NCI-H187 treated with DMSO at 0.1 percent for 48 hours (cell line): ENCODE data around the gene SIL1.
"Not testable (repeated sequence)": the region's sequence is repeated elsewhere in the genome, so short reads cannot be mapped to it uniquely, and the experiment has no call there.

Source experiments
- DNase-seq: peaks from one replicate; lab custom pipeline; 2025; lab: John Stamatoyannopoulos, UW

SIL1 gene

DNA sequence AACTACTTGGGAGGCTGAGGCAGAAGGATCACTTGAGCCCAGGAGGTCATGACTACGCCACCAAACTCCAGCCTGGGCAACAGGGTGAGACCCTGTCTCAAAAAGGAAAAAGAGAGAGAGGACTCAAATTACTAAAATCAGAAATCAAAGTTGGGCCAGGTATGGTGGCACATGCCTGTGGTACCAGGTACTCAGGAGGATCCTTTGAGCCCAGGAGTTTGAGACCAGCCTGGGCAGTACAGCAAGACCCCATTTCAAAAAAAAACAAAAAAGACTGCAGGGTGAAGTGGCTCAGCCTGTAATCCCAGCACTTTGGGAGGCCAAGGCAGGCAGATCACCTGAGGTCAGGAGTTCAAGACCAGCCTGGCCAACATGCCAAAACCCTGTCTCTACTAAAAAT lies 23.8 kb downstream of the SIL1 start:
- DNase-seq: not testable (repeated sequence)

DNA sequence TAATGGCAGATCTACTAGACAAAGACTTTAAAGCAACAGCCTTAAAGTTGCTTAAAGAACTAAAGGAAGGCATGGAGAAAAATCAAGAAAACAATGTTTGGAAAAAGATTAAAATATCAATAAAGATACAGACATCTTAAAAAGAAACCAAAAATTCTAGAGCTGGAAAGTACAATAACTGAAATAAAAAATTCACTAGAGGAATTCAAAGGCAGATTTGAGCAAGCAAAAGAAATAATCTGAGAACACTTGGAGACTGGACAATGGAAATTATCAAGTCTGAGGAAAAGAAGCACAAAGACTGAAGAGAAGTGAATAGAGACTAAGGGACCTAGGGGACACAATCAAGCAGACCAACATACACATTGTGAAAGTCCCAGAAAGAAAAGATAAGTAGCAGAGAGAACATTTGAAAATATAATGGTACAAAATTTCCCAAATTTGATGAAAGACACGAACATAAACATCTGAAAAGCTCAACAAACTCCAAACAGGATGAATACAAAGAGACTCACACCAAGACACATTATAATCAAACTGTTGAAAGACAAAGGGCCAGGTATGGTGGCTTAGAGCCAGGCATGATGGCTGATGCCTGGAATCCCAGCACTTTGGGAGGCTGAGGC lies 26.3 kb downstream of the SIL1 start:
- DNase-seq: no peak

DNA sequence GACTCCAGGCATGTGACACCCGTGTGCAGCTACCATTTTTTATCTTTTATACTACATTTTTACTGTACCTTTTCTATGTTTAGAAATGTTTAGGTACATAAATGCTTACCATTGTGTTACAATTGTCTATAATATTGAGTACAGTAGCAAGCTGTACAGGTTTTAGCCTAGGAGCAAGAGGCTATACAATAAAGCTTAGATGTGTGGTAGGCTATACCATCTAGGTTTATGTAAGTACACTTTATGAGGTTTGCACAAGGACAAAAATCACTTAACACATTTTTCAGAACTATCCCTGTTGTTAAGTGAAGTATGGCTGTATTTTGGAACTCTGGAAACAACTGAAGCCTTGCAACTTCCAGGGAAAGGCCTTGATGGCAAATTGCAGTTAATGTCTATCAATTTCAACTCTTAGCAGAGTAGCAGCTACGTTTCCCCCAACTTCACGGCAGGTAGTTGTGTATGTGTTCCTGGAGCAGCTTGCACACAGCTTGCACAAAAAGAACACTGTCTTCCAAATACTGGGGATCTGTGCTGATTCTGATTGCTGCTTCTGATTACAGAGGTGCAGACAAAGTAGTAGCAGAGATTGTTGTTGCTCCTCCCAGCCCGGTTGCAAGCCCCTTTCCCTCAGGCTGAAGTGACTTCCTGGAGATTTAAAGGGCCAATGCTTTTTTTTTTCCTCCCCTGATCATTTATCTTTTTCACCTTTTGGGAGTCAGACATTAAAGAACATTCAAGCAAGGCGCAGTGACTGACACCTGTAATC lies 30.0 kb downstream of the SIL1 start:
- DNase-seq: no peak

DNA sequence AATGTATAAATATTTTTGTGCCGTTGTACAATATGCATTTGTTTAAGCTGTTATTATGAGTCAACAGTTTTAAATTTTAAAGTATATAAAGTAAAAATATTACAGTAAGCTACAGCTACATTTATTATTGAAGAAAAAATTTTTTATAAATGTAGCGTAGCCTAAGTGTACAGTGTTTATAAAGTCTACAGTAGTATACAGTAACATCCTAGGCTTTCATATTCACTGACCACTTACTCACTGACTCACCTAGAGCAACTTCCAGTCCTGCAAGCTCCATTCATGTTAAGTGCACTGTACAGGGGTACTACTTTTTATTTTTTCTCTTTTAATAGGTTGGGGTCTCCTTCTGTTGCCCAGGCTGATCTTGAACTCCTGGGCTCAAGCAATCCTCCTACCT lies 30.6 kb downstream of the SIL1 start:
- DNase-seq: no peak

DNA sequence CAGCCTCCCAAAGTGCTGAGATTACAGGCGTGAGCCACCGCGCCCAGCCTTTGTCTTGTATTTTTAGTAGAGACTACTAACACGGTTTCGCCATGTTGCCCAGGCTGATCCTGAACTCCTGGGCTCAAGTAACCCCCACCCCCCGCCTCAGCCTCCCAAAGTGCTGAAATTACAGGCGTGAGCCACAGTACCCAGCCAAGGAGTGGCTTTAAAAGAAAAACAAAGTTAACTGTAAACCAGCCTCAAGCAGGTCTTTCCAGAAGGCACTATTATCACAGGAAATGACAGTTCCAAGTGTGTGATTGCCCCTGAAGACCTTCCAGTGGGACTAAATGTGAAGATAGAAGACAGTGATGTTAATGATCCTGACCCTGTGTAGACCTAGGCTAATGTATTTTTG lies 31.1 kb downstream of the SIL1 start:
- no peak for DNase-seq

DNA sequence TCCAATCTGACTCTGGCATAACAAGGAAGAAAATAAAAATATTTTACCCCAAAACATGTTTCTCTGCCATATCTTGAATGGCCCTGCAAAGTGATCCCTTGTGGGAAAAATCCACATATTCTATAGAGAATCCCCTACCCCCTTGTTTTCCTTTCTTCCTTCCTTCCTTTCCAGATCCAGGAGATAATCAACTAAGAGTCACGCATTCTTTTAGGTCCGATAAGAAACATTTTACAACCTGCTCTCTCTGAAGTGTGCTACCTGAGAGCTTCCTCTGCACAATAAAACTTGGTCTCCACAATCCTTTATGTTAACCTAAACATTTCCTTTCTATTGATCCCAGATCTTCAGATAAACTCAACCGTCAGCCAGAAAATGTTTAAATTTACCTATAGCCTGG lies 33.3 kb downstream of the SIL1 start:
- not testable (repeated sequence) for DNase-seq

DNA sequence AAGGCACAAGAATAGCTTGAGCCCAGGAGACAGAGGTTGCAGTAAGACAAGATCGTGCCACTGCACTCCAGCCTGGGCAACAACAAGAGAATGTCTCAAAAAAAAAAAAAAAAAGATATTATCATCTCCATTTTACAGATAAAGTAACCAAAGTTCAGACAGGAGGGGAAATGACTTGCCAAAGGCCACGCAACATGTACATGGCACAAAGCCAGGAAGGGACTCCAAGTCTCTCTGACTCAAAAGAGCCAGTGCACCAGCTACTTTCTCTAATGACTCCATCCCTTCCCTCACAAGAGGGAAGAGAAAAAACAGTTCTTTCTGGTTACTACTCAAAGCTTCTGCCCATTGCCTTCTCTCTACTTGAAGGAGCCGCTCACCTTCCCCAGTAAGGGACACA lies 34.1 kb downstream of the SIL1 start:
- no peak for DNase-seq

DNA sequence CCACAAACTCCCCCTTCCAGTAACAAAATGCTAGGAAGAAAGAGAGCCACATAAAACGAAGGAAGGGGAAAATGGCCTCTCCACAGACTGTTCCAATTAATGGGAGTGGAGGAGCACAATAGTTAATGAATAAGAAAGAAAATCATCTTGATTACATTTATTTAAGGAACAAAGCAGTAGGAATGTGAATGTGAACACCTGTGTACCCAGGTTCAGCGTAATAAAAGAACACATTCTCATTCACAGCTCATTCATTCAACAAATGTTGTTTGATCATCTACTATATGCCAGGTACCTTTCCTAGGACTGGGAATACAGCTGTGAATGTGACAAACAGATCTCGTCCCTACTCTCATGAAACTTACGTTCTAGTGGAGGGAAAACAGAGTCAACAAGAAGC lies 35.7 kb downstream of the SIL1 start:
- DNase-seq: no peak

DNA sequence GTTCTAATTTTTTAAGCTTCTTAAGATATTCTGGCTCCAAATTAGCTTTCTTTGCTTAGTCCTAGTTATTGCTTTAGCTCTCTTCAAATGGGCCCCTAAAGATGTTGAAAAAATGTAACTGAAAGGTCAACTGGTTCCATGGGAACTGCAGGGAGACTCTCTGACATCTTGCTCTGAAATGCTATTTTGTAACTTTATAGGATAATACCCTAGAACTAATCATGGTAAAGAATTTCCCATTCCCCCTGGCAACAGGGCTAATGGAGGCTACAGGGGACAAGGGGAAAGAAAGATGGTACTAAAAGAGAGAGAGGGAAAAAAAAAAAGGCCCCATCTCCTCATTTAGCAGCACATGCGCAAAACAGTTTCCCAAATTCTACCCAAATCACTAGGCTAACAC lies 39.4 kb downstream of the SIL1 start:
- no peak for DNase-seq

DNA sequence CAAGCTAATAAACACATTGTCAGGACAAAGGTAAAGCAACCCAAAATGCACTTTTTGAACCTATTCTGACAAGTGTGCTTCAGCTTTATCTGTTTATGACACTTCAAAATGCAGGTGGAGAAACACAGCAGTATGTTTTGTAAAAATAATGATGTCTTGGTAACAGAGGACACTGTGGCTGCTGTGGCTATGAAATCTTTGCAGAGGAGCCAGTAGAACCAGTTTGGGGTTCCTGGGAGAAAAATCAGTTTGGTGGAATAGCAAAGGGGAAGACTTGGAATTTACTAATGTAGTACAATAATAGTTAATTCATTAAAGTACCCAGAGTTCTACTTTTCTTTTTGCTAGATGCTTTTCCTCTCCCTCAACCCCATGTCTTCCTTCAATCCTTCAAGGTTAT lies 40.6 kb downstream of the SIL1 start:
- DNase-seq: no peak

DNA sequence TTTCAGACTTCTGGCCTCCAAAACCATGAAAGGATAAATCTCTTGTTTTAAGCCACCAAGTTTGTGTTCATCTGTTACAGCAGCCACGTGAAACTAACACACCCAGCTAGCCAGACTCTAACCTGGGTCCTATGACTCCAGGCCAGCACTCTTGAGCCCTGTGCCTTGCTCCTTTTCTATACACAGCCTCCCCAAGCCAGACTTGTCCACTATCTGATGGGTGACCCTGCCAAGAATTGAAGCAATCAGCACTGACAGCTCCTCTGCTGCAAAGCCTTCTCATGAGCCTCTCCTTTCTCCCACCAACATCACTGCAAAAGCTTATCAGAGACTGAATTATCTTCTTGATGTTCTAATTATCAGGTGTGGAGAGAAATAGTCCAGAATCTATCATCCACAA lies 41.4 kb downstream of the SIL1 start:
- no peak for DNase-seq

DNA sequence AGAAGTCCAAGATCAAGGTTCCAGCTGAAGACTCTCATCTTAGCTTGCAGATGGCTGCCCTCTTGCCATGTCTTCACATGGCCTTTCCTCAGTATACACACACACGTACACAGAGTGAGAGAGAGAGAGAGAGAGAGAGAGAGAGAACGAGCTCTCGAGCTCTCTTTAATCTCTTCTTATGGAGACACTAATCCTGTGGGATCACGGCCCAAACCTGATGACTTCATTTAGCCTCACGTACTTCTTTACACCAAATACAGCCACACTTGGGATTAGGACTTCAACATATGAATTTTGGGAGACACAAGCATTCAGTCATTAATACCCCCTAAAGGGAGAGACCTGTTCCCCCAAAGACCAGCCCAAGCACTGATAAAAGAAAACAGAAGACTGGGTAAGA lies 42.8 kb downstream of the SIL1 start:
- DNase-seq: no peak

DNA sequence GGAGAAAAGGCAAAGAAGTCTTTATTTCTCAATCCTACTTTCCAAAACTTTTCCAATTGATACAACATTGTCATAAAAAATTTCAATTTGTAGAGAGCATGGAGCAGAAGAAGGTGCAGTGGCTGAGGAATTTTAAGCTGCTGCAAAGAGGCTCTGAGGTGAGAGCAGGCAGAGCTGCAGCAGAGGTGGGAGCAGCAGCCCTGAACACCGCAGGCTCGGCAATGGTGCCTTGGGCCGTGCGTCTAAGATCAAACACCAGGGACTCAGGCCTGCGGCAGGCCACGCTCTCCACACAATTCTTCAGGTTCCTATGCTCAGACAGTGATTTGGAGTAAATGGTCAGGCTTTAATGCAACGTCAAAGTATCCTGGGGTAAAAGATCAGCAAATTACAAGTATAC lies 46.3 kb downstream of the SIL1 start:
- DNase-seq: no peak

DNA sequence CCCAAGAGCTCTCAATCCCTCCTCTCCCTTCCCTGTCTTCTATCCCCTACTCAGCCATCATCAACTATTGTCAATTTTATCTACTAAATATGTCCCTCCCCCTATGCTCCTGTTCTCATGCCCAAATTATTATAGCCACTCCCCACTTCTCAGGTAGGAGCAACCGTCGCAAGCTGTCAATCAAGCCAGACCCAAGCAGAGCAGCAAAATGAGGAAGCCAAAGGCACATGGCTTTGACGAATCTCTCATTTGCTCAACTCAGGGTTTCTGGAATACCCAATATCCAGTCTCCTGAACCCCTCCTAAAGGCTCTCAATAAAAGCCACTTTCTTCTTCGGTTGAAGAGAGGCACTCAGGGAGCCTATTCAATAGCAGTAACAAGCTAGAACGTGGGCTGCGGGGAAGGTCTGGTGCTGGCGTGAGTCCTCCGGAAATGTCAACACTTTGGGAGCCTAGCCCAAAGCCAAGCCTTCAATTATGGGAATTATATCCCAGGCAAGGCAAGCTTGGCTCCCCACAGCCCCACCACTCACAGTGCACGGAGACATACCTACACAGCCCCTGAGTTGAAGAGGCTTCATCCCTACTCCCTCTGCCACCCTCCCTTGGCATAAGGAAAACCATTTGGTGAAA lies 47.7 kb downstream of the SIL1 start:
- DNase-seq: no peak

DNA sequence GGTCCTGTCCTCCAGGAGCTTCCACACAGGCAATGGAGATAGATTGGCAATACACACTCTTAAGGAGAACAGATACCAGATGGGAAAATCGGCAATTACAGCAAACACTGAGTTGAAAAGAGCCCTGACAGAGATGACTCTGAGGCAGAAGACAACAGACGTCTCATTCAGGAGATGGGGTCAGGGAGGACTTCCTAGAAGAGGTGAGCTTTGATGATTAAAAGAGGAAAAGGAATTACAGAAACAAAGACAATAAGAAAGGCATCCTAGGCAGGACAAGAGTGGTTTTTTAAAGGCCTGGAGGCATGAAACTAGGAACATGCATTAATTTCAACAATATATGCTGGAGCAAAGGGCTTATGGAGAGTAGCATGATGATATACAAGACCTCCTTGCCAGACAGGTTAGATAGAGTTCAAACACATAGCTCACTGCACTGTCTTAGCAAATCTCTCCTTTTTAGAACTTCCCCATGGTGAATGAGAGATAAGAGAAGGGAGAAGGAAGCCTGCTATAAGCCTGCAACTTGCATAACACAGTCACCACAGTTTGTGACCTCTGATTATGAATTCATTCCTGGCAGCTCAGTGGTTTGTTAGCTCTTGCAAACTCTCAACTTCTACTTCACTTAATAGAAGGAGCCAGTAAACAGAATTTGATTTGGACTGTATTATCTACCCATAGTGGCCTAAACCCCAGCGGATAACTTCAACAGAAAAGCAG lies 48.5 kb downstream of the SIL1 start:
- DNase-seq: no peak

DNA sequence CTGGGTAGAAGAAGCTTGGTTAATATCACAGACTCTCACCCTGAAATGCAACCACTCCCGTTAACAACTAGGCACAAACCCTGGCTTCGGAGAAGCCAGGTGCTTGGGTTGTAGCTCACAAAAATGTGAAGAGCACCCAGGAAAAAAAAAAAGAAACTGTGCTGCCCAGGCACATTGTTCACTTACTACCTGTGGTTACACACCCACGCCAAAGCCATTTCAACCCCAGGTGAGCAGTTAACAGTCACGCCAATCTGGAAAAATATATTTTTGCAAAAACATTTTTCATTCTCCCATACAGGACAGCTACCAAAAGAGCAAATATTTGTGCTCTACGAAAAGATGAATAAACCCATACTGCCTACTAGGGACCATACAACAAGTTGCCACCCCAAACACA lies 49.2 kb downstream of the SIL1 start:
- DNase-seq: no peak

DNA sequence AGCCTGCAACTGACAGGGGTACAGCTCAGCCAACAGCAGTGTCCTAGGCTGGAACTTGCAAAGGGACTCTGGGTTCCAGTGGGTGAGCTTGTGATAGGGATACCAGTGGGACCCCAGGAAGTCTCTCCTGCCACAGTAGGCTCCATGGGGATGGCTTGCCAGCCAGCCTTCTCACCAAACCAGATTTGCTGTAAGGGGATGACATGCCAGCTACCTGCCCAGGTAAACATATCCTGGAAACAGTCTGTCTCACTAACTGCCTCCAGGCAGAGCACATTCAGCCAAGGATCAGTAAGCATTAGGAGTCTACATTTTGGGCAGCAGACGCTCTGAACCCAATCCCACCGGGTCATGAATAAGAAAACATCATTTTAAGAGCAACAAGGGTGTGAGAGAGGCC lies 49.9 kb downstream of the SIL1 start:
- DNase-seq: no peak

DNA sequence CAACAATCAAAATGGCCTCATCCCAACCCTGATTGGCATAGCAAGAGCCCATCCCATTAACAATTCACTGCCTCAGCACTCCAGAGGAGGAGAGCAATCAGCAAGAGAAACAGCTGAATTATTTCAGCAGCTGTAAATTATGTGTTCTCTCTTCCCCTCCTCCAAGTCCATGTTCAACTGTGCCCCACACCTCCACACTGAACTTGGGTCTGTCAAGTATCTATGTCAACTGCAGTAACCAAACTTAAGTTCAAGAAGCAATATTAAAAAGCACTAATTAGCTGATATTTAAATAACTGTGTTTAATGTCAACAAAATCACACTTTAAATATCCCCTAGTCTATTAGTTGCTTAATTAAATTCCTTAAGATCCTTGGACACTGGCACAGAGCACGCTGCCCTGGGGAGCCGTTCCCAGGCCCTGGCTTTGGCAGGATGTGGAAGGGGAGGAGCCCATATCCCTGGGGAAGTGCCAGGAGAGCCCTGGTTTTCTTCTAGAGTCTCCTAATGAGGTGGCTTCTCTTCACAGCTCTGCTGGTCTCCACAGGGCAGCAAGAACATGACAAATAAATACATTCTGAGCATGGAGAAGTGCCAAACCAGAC lies 50.6 kb downstream of the SIL1 start:
- no peak for DNase-seq

DNA sequence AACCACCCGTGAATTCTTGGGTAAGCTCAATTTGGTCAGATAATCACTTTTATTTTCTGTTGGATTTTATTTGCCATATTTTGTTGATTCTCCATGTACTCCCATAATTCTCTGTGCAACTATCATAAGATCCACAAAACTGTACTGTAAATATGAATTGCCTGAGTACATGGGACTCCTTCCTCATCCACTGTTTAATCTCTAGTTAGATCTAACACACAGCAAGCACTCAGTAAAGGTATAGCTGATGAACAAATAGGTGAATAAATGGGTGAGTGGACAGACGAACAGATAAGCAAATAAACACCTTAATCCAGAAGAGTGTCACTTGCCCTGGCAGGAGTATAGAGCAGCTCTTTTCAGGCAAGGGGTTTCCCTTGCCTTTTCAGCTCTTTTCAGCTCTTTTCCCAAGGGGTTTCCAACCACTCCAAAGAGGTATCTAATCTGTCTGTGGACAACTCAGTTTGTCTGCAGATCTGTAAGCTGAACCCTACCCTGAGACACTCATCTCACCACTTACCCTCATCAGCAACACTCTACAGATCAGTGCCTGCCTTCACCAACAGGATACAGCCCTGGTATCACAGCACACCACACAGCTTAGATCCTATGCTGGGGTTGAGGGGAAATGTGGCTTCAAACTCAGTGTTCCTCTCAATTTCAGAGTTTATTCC lies 51.2 kb downstream of the SIL1 start:
- DNase-seq: peak; percentile 80

DNA sequence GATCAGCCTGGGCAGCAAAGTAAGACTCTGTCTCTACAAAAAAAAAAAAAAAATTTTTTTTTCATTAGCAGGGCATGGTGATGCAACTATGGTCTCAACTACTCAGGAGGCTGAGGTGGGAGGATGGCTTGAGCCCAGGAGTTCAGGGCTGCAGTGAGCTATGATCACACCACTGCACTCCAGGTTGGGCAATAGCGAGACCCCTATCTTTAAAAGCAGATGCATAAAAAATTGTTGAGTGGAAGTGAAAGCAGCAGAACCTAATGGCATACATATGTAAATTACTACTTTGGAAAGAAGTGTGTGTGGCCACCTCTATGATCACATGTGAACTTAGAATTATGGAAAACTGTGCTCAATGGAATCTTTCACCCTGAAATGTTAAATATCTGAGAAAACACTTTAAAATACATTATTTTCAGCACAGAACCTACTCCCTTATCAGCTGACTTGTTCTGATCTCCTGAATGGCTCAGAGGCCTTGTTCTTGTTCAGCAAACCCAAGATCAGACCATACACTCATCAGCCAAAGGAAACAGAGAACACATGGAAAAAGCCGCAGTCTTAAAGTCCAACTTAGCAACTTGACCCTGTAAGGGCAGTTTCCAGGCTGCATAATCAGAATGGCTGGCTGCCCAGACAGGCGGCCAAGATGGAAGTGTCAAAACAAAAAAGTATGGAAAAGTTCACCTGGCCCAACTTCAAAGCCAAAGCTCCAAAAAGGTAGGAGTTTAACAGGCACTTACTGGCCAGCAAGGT lies 56.5 kb downstream of the SIL1 start:
- no peak for DNase-seq

DNA sequence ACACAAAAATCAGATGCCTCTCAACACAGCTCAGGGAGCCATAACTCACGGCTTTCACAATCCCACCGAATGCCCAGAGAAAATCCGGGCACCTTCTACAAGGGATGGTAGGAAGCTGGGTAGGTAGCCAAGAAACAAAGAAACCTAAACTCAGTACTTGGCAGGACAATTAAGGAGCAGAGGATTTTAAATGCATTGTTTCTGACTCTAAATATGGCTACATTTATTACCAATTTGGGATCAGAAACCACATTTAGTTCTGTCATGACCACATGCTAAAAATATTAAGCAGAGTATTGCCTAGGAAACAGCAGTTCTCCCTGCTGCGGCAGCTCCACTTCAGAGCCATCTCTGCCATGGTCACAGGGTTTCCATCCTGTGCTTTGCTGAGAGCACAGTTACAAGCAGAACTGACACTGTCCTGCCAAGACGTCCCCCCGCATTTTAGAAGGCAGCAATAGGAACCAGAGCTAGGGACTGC lies 57.5 kb downstream of the SIL1 start:
- no peak for DNase-seq
